ENCODE results near the gene PFDN4.

Gene PFDN4

GRCh38 chr20:54212871-54213270 is 5.0 kb downstream of the PFDN4 start:
- 100% methylated on average over 2 of the region's 3 CpGs for WGBS
- no peak overlapping the region for H2BK15ac ChIP-seq (ENCODE audit: low read depth, poor library complexity, severe bottlenecking)
- no peak overlapping the region for H2BK12ac ChIP-seq (ENCODE audit: low read length in 2 of 2)
- H2BK120ac ChIP-seq (ENCODE audit: low read depth, low read length) = no peak overlapping the region
- H2BK5ac ChIP-seq (ENCODE audit: low read depth, low read length, poor library complexity, severe bottlenecking) = no peak overlapping the region
- H4K91ac ChIP-seq (ENCODE audit: low read length) = no peak overlapping the region
- no peaks in the 10 kb centered on the region for H3K9me3 ChIP-seq (ENCODE audit: control insufficient read depth, low read length)
- H3K27ac ChIP-seq (ENCODE audit: low read length, poor library complexity, severe bottlenecking) = no peak overlapping the region
- peaks cover 41% of the 10 kb centered on the region for H3K79me1 ChIP-seq (replicated peaks; ENCODE audit: low read length, poor library complexity, severe bottlenecking)
- H2AK5ac ChIP-seq (ENCODE audit: low read length, severe bottlenecking) = no peak overlapping the region
- peak overlapping the region in 1 of 2 experiments; percentile 2 for H3K18ac ChIP-seq (ENCODE audit: low read depth in 1 of 2, low read length in 2 of 2)
- H4K8ac ChIP-seq (ENCODE audit: low read length) = no peak overlapping the region
- no peak overlapping the region for H3K14ac ChIP-seq (ENCODE audit: low read length in 2 of 2)
- peaks cover 13 to 35% of the 10 kb centered on the region in 2 experiments for H3K36me3 ChIP-seq (ENCODE audit: control insufficient read depth in 1 of 2, insufficient read depth in 2 of 2, low read depth in 1 of 2, low read length in 2 of 2)
- no peak overlapping the region for H3K4ac ChIP-seq (ENCODE audit: low read depth in 1 of 2, low read length in 2 of 2)
- no peak for DNase-seq
- H3K4me2 ChIP-seq (ENCODE audit: low read length, poor library complexity, severe bottlenecking) = no peak overlapping the region
- H3K4me3 ChIP-seq (ENCODE audit: insufficient read depth in 1 of 2, low read depth in 1 of 2, low read length in 2 of 2) = no peak overlapping the region
- H3K27me3 ChIP-seq (ENCODE audit: control insufficient read depth in 1 of 2, insufficient read depth in 1 of 2, low read length in 2 of 2) = no peaks in the 10 kb centered on the region
- no peak overlapping the region for H3K9ac ChIP-seq (ENCODE audit: low read length)
- H3K4me1 ChIP-seq (ENCODE audit: control insufficient read depth, insufficient read depth, low read depth, low read length) = peaks cover 4% of the 10 kb centered on the region
- H3K23ac ChIP-seq (ENCODE audit: low read length in 2 of 2) = no peak overlapping the region
- H2AFZ ChIP-seq (ENCODE audit: low read depth, low read length) = no peak overlapping the region

GRCh38 chr20:54214566-54214965 is 6.7 kb downstream of the PFDN4 start:
- Histone ChIP-seq H2BK120ac (ENCODE audit: low read depth, low read length) (no peak overlapping the region), H3K23ac (ENCODE audit: low read length in 2 of 2) (no peak overlapping the region), H2AFZ (ENCODE audit: low read depth, low read length) (no peak overlapping the region), H3K27ac (ENCODE audit: low read length, poor library complexity, severe bottlenecking) (no peak overlapping the region), H3K9me3 (ENCODE audit: control insufficient read depth, low read length) (no peaks in the 10 kb centered on the region), H2BK12ac (ENCODE audit: low read length in 2 of 2) (no peak overlapping the region), H3K14ac (ENCODE audit: low read length in 2 of 2) (no peak overlapping the region), H3K4me2 (ENCODE audit: low read length, poor library complexity, severe bottlenecking) (no peak overlapping the region), H3K18ac (ENCODE audit: low read depth in 1 of 2, low read length in 2 of 2) (no peak overlapping the region), H2BK15ac (ENCODE audit: low read depth, poor library complexity, severe bottlenecking) (no peak overlapping the region), H4K8ac (ENCODE audit: low read length) (no peak overlapping the region), H3K9ac (ENCODE audit: low read length) (no peak overlapping the region), H3K79me1 (replicated peaks; ENCODE audit: low read length, poor library complexity, severe bottlenecking) (peaks cover 38% of the 10 kb centered on the region), H2BK5ac (ENCODE audit: low read depth, low read length, poor library complexity, severe bottlenecking) (no peak overlapping the region), H3K4ac (ENCODE audit: low read depth in 1 of 2, low read length in 2 of 2) (no peak overlapping the region), H3K36me3 (ENCODE audit: control insufficient read depth in 1 of 2, insufficient read depth in 2 of 2, low read depth in 1 of 2, low read length in 2 of 2) (peaks cover 13 to 39% of the 10 kb centered on the region in 2 experiments), H3K4me3 (ENCODE audit: insufficient read depth in 1 of 2, low read depth in 1 of 2, low read length in 2 of 2) (no peak overlapping the region), H3K4me1 (ENCODE audit: control insufficient read depth, insufficient read depth, low read depth, low read length) (peaks cover 2% of the 10 kb centered on the region), H2AK5ac (ENCODE audit: low read length, severe bottlenecking) (no peak overlapping the region), H3K27me3 (ENCODE audit: control insufficient read depth in 1 of 2, insufficient read depth in 1 of 2, low read length in 2 of 2) (no peaks in the 10 kb centered on the region), H4K91ac (ENCODE audit: low read length) (no peak overlapping the region)
- DNase-seq = no peak
- WGBS = 99% methylated on average over 7 of the region's 8 CpGs

- Histone ChIP-seq H4K8ac (ENCODE audit: low read length) (no peak overlapping the region), H4K91ac (ENCODE audit: low read length) (no peak overlapping the region), H3K36me3 (ENCODE audit: control insufficient read depth in 1 of 2, insufficient read depth in 2 of 2, low read depth in 1 of 2, low read length in 2 of 2) (peaks cover 13 to 40% of the 10 kb centered on the region in 2 experiments), H3K4me2 (ENCODE audit: low read length, poor library complexity, severe bottlenecking) (no peak overlapping the region), H3K23ac (ENCODE audit: low read length in 2 of 2) (no peak overlapping the region), H3K18ac (ENCODE audit: low read depth in 1 of 2, low read length in 2 of 2) (no peak overlapping the region), H3K4me3 (ENCODE audit: insufficient read depth in 1 of 2, low read depth in 1 of 2, low read length in 2 of 2) (no peak overlapping the region), H2BK120ac (ENCODE audit: low read depth, low read length) (no peak overlapping the region), H2BK15ac (ENCODE audit: low read depth, poor library complexity, severe bottlenecking) (no peak overlapping the region), H3K9me3 (ENCODE audit: control insufficient read depth, low read length) (no peaks in the 10 kb centered on the region), H3K27ac (ENCODE audit: low read length, poor library complexity, severe bottlenecking) (no peak overlapping the region), H2BK12ac (ENCODE audit: low read length in 2 of 2) (no peak overlapping the region), H3K27me3 (ENCODE audit: control insufficient read depth in 1 of 2, insufficient read depth in 1 of 2, low read length in 2 of 2) (no peaks in the 10 kb centered on the region), H3K4ac (ENCODE audit: low read depth in 1 of 2, low read length in 2 of 2) (no peak overlapping the region), H3K79me1 (replicated peaks; ENCODE audit: low read length, poor library complexity, severe bottlenecking) (peaks cover 36% of the 10 kb centered on the region), H2AFZ (ENCODE audit: low read depth, low read length) (no peak overlapping the region), H2AK5ac (ENCODE audit: low read length, severe bottlenecking) (no peak overlapping the region), H3K4me1 (ENCODE audit: control insufficient read depth, insufficient read depth, low read depth, low read length) (peaks cover 4% of the 10 kb centered on the region), H3K14ac (ENCODE audit: low read length in 2 of 2) (no peak overlapping the region), H3K9ac (ENCODE audit: low read length) (no peak overlapping the region), H2BK5ac (ENCODE audit: low read depth, low read length, poor library complexity, severe bottlenecking) (no peak overlapping the region)
- DNase-seq = no peak
- 100% methylated on average over 3 of the region's 3 CpGs for WGBS
Measured at GRCh38 chr20:54215157-54215789, 7.4 kb downstream of the PFDN4 start.

- no peak overlapping the region for H3K23ac ChIP-seq (ENCODE audit: low read length in 2 of 2)
- no peak overlapping the region for H2AFZ ChIP-seq (ENCODE audit: low read depth, low read length)
- no peak overlapping the region for H4K91ac ChIP-seq (ENCODE audit: low read length)
- no peak overlapping the region for H2BK5ac ChIP-seq (ENCODE audit: low read depth, low read length, poor library complexity, severe bottlenecking)
- no peak overlapping the region for H2AK5ac ChIP-seq (ENCODE audit: low read length, severe bottlenecking)
- H3K14ac ChIP-seq (ENCODE audit: low read length in 2 of 2) = no peak overlapping the region
- WGBS = 92% methylated on average over 6 of the region's 7 CpGs
- DNase-seq = no peak
- no peak overlapping the region for H2BK15ac ChIP-seq (ENCODE audit: low read depth, poor library complexity, severe bottlenecking)
- no peak overlapping the region for H3K4me3 ChIP-seq (ENCODE audit: insufficient read depth in 1 of 2, low read depth in 1 of 2, low read length in 2 of 2)
- H3K36me3 ChIP-seq (ENCODE audit: control insufficient read depth in 1 of 2, insufficient read depth in 2 of 2, low read depth in 1 of 2, low read length in 2 of 2) = peaks cover 13 to 37% of the 10 kb centered on the region in 2 experiments
- H3K4ac ChIP-seq (ENCODE audit: low read depth in 1 of 2, low read length in 2 of 2) = no peak overlapping the region
- H3K4me2 ChIP-seq (ENCODE audit: low read length, poor library complexity, severe bottlenecking) = no peak overlapping the region
- H3K4me1 ChIP-seq (ENCODE audit: control insufficient read depth, insufficient read depth, low read depth, low read length) = peaks cover 8% of the 10 kb centered on the region
- H2BK120ac ChIP-seq (ENCODE audit: low read depth, low read length) = no peak overlapping the region
- no peak overlapping the region for H3K9ac ChIP-seq (ENCODE audit: low read length)
- H2BK12ac ChIP-seq (ENCODE audit: low read length in 2 of 2) = no peak overlapping the region
- peaks cover 29% of the 10 kb centered on the region for H3K79me1 ChIP-seq (replicated peaks; ENCODE audit: low read length, poor library complexity, severe bottlenecking)
- no peaks in the 10 kb centered on the region for H3K27me3 ChIP-seq (ENCODE audit: control insufficient read depth in 1 of 2, insufficient read depth in 1 of 2, low read length in 2 of 2)
- no peak overlapping the region for H3K27ac ChIP-seq (ENCODE audit: low read length, poor library complexity, severe bottlenecking)
- H3K9me3 ChIP-seq (ENCODE audit: control insufficient read depth, low read length) = no peaks in the 10 kb centered on the region
- H4K8ac ChIP-seq (ENCODE audit: low read length) = no peak overlapping the region
- H3K18ac ChIP-seq (ENCODE audit: low read depth in 1 of 2, low read length in 2 of 2) = no peak overlapping the region
Measured at GRCh38 chr20:54217762-54218161, 9.9 kb downstream of the PFDN4 start.

All from mesenchymal stem cell (in vitro differentiated cells and primary cell).